Epithelial cell of esophagus (primary cell): Measurements from ENCODE around the gene BCORL1.

Experiments
- DNase-seq: peaks from one replicate; pipeline ENCODE4 v3.0.0; 2010; ENCODE audit warnings: low read depth
- H3K4me3 ChIP-seq: 2 replicates; pipeline ENCODE4 v1.5.1; 2011; ENCODE audit warnings: mild to moderate bottlenecking, low read length, control low read depth
- CTCF ChIP-seq: IDR thresholded peaks from 2 replicates; pipeline ENCODE4 v1.5.1; 2011; ENCODE audit warnings: low read depth, mild to moderate bottlenecking, low read length, control low read depth, inconsistent platforms; ENCODE audit not compliant: insufficient read depth; ENCODE audit errors: missing control alignments

Gene BCORL1

GRCh38 chrX:129938081-129938480, 44.4 kb upstream of the BCORL1 start:
- no peak for DNase-seq
- H3K4me3 ChIP-seq: no peak overlapping the region
- no peak for TF ChIP-seq CTCF

DNA sequence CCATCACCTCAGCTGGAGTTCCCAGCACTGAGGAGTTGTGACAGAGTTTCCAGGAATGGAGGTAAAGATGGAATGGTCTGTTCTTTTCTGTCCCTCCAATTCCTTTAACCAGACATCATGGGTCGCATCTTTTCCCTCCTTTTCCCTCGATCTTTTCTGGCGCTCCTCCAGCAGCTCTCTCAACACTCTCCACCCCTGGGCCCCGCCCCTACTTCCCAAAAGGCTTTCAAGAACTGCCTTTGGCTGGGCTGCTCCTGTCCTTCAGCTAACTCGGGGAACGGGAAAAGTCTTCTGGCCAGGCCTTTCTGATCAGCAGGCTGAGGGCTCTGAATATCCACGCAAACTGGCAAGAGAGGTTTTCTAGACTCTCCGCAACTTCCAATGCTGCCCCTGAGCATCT, 42.4 kb upstream of the BCORL1 start:
- H3K4me3 ChIP-seq: no peak overlapping the region
- no peak for TF ChIP-seq CTCF
- no peak for DNase-seq

DNA sequence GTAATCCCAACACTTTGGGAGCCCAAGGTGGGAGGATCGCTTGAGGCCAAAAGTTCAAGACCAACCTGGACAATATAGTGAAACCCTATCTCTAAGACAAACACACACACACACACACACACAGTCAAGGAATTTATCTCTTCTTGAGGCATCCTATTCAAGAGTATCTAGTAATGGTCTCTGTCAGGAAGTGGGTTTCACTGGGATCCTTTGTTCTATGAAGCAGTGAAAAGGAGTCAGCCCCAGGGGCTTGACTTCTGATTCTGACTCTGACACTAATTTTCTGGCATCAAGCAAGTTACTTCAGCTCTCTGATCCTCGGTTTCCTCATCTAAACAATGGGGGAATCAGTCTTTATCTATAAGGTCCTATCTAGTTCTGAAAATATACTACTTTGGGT, 41.7 kb upstream of the BCORL1 start:
- H3K4me3 ChIP-seq: no peak overlapping the region

DNA sequence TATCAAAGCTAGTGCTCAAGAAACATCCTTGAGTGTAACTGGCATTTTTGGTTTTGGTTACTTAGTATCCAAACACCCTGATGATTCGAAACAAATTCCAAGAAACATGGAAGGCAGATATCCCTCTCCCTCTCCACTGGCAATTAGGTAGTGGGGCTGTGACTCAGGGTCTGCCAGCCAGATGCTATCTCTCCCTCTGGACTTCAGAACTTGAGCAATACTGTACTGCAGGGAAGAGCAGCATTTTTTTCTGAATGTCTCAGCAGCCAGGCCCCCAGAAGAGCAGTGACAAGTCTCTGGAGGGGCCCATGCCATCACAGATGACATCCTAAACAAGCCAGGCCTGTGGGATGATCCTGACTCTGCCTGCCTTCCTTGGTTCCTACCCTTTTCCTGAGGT, 37.3 kb upstream of the BCORL1 start:
- no peak for DNase-seq
- TF ChIP-seq CTCF: no peak
- H3K4me3 ChIP-seq: no peak overlapping the region

More for the DNA sequence above, 41.7 kb upstream of the BCORL1 start:
- DNase-seq: no peak
- TF ChIP-seq CTCF: no peak

- no peak for DNase-seq
- no peak for TF ChIP-seq CTCF
- no peak overlapping the region for H3K4me3 ChIP-seq
Measured at GRCh38 chrX:129953334-129953648, 29.1 kb upstream of the BCORL1 start.

DNA sequence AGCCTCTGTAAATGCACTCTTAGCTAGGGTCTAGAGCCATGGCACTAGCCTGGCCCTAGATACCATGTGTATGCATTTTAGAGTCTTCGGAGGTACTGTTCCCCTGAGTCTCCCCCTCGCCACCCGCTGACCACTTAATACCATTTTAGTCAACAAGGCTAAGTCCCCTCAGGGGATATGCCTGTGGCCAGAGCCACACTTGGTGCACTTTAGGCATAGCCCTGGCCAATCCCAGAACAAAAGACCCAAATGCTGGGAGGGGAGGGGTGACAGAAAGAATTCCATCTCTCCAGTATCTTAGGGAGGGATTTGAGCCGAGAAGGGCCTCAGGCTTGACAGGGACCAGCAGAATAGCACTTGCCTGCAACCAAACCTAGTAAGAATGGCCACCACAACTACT, 28.6 kb upstream of the BCORL1 start:
- H3K4me3 ChIP-seq: no peak overlapping the region
- no peak for DNase-seq
- no peak for TF ChIP-seq CTCF

- no peak for TF ChIP-seq CTCF
- H3K4me3 ChIP-seq: no peak overlapping the region
- no peak for DNase-seq
Measured at GRCh38 chrX:129954804-129955203, 27.6 kb upstream of the BCORL1 start.
